HG03196 (cell line): Measurements from ENCODE around the gene AHNAK.
"Not testable (repeated sequence)": the region's sequence is repeated elsewhere in the genome, so short reads cannot be mapped to it uniquely, and the experiment has no call there.

ENCODE experiments used
- ATAC-seq: cut with Tn5 transposase; IDR thresholded peaks from one replicate; pipeline ENCODE4 v1.9.1; 2021; ENCODE audit not compliant: unreplicated experiment

The AHNAK gene

GRCh38 chr11:62464655-62465054 is 82.0 kb downstream of the AHNAK start:
- ATAC-seq, result no peak

GRCh38 chr11:62463121-62463542 is 83.5 kb downstream of the AHNAK start:
- ATAC-seq, result no peak

GRCh38 chr11:62462508-62462892 is 84.1 kb downstream of the AHNAK start:
- no peak for ATAC-seq

- ATAC-seq, result no peak
These were observed 84.7 kb downstream of the AHNAK start for GRCh38 chr11:62461740-62462507.

- ATAC-seq, result no peak
These were observed 87.5 kb downstream of the AHNAK start for GRCh38 chr11:62459080-62459479.

- no peak for ATAC-seq
These were observed 88.2 kb downstream of the AHNAK start for GRCh38 chr11:62458212-62459002.

- ATAC-seq, result no peak
These were observed 89.1 kb downstream of the AHNAK start for GRCh38 chr11:62457478-62457877.

- ATAC-seq, result no peak
These were observed 90.0 kb downstream of the AHNAK start for GRCh38 chr11:62456630-62457029.

- no peak for ATAC-seq
These were observed 93.7 kb downstream of the AHNAK start for GRCh38 chr11:62452839-62453468.

- ATAC-seq, result no peak
These were observed 94.3 kb downstream of the AHNAK start for GRCh38 chr11:62452261-62452660.

GRCh38 chr11:62451241-62451621 is 95.4 kb downstream of the AHNAK start:
- no peak for ATAC-seq

GRCh38 chr11:62450543-62451240 is 95.9 kb downstream of the AHNAK start:
- ATAC-seq, result no peak

GRCh38 chr11:62449912-62450311 is 96.7 kb downstream of the AHNAK start:
- not testable (repeated sequence) for ATAC-seq

- ATAC-seq, result no peak
These were observed 97.2 kb downstream of the AHNAK start for GRCh38 chr11:62449451-62449851.

- ATAC-seq, result no peak
These were observed 100.5 kb downstream of the AHNAK start for GRCh38 chr11:62446091-62446490.

- no peak for ATAC-seq
These were observed 101.3 kb downstream of the AHNAK start for GRCh38 chr11:62445314-62445740.

GRCh38 chr11:62444835-62445234 is 101.8 kb downstream of the AHNAK start:
- ATAC-seq, result no peak

- ATAC-seq, result no peak
These were observed 102.3 kb downstream of the AHNAK start for GRCh38 chr11:62444236-62444833.

GRCh38 chr11:62443390-62444235 is 103.0 kb downstream of the AHNAK start:
- ATAC-seq, result no peak
